ENCODE measurements around the gene MYZAP. TPM values are rescaled to one million over a fixed set of nuclear protein-coding genes. Genes with fewer than 3 reads are reported as not detected.

The MYZAP gene
- total RNA-seq, 1 experiment from 2014 or later = 0.68 TPM

DNA sequence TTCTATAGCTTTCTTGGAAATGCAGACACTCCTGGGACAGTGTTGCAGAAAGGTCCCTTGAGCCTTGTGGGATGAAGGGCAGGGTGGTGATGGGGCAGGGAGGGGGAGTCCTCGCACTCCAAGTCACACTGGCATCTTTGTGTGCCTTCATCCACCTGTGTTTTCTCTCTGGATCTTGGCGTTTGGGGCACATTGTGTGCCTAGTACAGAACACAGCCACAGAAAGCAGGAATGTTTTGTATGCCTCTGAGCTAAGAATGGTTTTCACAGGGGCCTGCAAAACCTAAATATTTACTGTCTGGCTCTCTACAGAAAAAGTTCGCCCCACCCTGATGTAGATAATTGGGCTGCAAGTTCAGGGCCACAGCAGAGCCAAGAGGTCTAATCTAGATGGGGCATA is 5.7 kb downstream of the MYZAP start:
- DNase-seq (ENCODE audit: low spot score) = no peak
- Mint-ChIP-seq H3K9me3 (no peaks in the 10 kb centered on the region), H3K36me3 (no peaks in the 10 kb centered on the region), H3K4me3 (no peak overlapping the region), H3K27me3 (ENCODE audit: low read depth) (peaks cover 14% of the 10 kb centered on the region), H3K4me1 (peaks cover 15% of the 10 kb centered on the region), H3K27ac (no peak overlapping the region)
- ATAC-seq = no peak
- POLR2A ChIA-PET = no interaction called here
- CTCF ChIA-PET = no interaction called here
- no peak for TF ChIP-seq SP1 (CRISPR knock-in tag; conservative IDR thresholded peaks at IDR 0.05)
- TF ChIP-seq, protein P1, sequence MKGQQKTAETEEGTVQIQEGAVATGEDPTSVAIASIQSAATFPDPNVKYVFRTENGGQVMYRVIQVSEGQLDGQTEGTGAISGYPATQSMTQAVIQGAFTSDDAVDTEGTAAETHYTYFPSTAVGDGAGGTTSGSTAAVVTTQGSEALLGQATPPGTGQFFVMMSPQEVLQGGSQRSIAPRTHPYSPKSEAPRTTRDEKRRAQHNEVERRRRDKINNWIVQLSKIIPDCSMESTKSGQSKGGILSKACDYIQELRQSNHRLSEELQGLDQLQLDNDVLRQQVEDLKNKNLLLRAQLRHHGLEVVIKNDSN (CRISPR knock-in tag; IDR thresholded peaks at IDR 0.05) = no peak
- no peak for TF ChIP-seq ZNF671 (CRISPR knock-in tag; IDR thresholded peaks at IDR 0.05)
- TF ChIP-seq, protein P2, sequence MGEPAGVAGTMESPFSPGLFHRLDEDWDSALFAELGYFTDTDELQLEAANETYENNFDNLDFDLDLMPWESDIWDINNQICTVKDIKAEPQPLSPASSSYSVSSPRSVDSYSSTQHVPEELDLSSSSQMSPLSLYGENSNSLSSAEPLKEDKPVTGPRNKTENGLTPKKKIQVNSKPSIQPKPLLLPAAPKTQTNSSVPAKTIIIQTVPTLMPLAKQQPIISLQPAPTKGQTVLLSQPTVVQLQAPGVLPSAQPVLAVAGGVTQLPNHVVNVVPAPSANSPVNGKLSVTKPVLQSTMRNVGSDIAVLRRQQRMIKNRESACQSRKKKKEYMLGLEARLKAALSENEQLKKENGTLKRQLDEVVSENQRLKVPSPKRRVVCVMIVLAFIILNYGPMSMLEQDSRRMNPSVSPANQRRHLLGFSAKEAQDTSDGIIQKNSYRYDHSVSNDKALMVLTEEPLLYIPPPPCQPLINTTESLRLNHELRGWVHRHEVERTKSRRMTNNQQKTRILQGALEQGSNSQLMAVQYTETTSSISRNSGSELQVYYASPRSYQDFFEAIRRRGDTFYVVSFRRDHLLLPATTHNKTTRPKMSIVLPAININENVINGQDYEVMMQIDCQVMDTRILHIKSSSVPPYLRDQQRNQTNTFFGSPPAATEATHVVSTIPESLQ (CRISPR knock-in tag; IDR thresholded peaks at IDR 0.05) = no peak
- no peak for TF ChIP-seq KAT7 (CRISPR knock-in tag; IDR thresholded peaks at IDR 0.05; ENCODE audit: borderline replicate concordance)
- TF ChIP-seq FOXK1 (CRISPR knock-in tag; IDR thresholded peaks at IDR 0.05) = no peak
- no peak for TF ChIP-seq ZNF317 (CRISPR knock-in tag; IDR thresholded peaks at IDR 0.05; ENCODE audit: borderline replicate concordance, low read depth)
- TF ChIP-seq JAZF1 (CRISPR knock-in tag; IDR thresholded peaks at IDR 0.05) = no peak
- TF ChIP-seq, protein P3, sequence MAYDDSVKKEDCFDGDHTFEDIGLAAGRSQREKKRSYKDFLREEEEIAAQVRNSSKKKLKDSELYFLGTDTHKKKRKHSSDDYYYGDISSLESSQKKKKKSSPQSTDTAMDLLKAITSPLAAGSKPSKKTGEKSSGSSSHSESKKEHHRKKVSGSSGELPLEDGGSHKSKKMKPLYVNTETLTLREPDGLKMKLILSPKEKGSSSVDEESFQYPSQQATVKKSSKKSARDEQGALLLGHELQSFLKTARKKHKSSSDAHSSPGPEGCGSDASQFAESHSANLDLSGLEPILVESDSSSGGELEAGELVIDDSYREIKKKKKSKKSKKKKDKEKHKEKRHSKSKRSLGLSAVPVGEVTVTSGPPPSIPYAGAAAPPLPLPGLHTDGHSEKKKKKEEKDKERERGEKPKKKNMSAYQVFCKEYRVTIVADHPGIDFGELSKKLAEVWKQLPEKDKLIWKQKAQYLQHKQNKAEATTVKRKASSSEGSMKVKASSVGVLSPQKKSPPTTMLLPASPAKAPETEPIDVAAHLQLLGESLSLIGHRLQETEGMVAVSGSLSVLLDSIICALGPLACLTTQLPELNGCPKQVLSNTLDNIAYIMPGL (CRISPR knock-in tag; IDR thresholded peaks at IDR 0.05) = no peak
- no peak for TF ChIP-seq SOX15 (CRISPR knock-in tag; IDR thresholded peaks at IDR 0.05)
- TF ChIP-seq IRF2 (CRISPR knock-in tag; IDR thresholded peaks at IDR 0.05; ENCODE audit: borderline replicate concordance, low read depth) = no peak
- TF ChIP-seq ZNF396 (CRISPR knock-in tag; IDR thresholded peaks at IDR 0.05; ENCODE audit: borderline replicate concordance) = no peak
- TF ChIP-seq, protein P4, sequence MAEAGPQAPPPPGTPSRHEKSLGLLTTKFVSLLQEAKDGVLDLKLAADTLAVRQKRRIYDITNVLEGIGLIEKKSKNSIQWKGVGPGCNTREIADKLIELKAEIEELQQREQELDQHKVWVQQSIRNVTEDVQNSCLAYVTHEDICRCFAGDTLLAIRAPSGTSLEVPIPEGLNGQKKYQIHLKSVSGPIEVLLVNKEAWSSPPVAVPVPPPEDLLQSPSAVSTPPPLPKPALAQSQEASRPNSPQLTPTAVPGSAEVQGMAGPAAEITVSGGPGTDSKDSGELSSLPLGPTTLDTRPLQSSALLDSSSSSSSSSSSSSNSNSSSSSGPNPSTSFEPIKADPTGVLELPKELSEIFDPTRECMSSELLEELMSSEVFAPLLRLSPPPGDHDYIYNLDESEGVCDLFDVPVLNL (CRISPR knock-in tag; IDR thresholded peaks at IDR 0.05; ENCODE audit: borderline replicate concordance, low read depth) = no peak
- TF ChIP-seq GRHL2 (CRISPR knock-in tag; IDR thresholded peaks at IDR 0.05; ENCODE audit: insufficient replicate concordance, severe bottlenecking) = no peak
- TF ChIP-seq, protein P5, sequence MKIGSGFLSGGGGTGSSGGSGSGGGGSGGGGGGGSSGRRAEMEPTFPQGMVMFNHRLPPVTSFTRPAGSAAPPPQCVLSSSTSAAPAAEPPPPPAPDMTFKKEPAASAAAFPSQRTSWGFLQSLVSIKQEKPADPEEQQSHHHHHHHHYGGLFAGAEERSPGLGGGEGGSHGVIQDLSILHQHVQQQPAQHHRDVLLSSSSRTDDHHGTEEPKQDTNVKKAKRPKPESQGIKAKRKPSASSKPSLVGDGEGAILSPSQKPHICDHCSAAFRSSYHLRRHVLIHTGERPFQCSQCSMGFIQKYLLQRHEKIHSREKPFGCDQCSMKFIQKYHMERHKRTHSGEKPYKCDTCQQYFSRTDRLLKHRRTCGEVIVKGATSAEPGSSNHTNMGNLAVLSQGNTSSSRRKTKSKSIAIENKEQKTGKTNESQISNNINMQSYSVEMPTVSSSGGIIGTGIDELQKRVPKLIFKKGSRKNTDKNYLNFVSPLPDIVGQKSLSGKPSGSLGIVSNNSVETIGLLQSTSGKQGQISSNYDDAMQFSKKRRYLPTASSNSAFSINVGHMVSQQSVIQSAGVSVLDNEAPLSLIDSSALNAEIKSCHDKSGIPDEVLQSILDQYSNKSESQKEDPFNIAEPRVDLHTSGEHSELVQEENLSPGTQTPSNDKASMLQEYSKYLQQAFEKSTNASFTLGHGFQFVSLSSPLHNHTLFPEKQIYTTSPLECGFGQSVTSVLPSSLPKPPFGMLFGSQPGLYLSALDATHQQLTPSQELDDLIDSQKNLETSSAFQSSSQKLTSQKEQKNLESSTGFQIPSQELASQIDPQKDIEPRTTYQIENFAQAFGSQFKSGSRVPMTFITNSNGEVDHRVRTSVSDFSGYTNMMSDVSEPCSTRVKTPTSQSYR (CRISPR knock-in tag; IDR thresholded peaks at IDR 0.05) = no peak
- TF ChIP-seq, protein P6, sequence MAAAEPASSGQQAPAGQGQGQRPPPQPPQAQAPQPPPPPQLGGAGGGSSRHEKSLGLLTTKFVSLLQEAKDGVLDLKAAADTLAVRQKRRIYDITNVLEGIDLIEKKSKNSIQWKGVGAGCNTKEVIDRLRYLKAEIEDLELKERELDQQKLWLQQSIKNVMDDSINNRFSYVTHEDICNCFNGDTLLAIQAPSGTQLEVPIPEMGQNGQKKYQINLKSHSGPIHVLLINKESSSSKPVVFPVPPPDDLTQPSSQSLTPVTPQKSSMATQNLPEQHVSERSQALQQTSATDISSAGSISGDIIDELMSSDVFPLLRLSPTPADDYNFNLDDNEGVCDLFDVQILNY (CRISPR knock-in tag; IDR thresholded peaks at IDR 0.05) = no peak

DNA sequence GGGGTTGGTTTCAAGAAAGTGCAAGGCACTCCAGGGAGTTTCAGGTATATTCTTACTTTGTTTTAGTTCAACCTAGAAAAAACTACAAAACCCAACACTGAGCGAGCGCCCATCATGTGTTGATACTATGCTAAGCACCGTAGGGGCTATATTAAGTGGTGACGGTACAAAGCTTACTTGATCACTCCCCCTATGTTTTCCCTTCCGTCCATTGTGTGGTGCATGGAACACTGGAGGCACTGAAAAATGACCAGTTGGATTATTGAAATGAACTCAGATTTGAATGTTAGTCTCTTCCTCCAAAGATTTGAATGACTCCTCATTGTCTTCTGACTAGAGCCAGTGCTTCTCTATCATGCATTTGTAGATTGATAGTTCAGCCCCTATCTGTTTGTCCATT is 6.6 kb downstream of the MYZAP start:
- H3K4me3 Mint-ChIP-seq = no peak overlapping the region
- H3K9me3 Mint-ChIP-seq = no peaks in the 10 kb centered on the region
- DNase-seq (ENCODE audit: low spot score) = no peak
- no peak for ATAC-seq
- ChIA-PET CTCF (interaction anchor here (1.6 to 1.8 kb wide), 2 partner anchors 56 to 253 kb away, joined by 4 read pairs; no protein-coding TSS in a partner anchor), POLR2A (no interaction called here)
- H3K36me3 Mint-ChIP-seq = no peaks in the 10 kb centered on the region
- H3K4me1 Mint-ChIP-seq = peaks cover 11% of the 10 kb centered on the region
- no peak overlapping the region for H3K27ac Mint-ChIP-seq
- peaks cover 5% of the 10 kb centered on the region for H3K27me3 Mint-ChIP-seq (ENCODE audit: low read depth)
- TF ChIP-seq, protein P3 (CRISPR knock-in tag; IDR thresholded peaks at IDR 0.05) = no peak
- no peak for TF ChIP-seq MYBL2 (CRISPR knock-in tag; IDR thresholded peaks at IDR 0.05)
- TF ChIP-seq, protein P7, sequence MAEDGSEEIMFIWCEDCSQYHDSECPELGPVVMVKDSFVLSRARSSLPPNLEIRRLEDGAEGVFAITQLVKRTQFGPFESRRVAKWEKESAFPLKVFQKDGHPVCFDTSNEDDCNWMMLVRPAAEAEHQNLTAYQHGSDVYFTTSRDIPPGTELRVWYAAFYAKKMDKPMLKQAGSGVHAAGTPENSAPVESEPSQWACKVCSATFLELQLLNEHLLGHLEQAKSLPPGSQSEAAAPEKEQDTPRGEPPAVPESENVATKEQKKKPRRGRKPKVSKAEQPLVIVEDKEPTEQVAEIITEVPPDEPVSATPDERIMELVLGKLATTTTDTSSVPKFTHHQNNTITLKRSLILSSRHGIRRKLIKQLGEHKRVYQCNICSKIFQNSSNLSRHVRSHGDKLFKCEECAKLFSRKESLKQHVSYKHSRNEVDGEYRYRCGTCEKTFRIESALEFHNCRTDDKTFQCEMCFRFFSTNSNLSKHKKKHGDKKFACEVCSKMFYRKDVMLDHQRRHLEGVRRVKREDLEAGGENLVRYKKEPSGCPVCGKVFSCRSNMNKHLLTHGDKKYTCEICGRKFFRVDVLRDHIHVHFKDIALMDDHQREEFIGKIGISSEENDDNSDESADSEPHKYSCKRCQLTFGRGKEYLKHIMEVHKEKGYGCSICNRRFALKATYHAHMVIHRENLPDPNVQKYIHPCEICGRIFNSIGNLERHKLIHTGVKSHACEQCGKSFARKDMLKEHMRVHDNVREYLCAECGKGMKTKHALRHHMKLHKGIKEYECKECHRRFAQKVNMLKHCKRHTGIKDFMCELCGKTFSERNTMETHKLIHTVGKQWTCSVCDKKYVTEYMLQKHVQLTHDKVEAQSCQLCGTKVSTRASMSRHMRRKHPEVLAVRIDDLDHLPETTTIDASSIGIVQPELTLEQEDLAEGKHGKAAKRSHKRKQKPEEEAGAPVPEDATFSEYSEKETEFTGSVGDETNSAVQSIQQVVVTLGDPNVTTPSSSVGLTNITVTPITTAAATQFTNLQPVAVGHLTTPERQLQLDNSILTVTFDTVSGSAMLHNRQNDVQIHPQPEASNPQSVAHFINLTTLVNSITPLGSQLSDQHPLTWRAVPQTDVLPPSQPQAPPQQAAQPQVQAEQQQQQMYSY (CRISPR knock-in tag; IDR thresholded peaks at IDR 0.05) = no peak
- TF ChIP-seq ATF1 (CRISPR knock-in tag; IDR thresholded peaks at IDR 0.05) = no peak
- TF ChIP-seq ETV6 (CRISPR knock-in tag; IDR thresholded peaks at IDR 0.05) = no peak
- TF ChIP-seq RORB (CRISPR knock-in tag; IDR thresholded peaks at IDR 0.05) = no peak
